Stimulated activated naive CD8-positive, alpha-beta T cell treated with anti-CD3 and anti-CD28 coated beads, Interleukin-15, Interleukin-2, amounts not matched to agents 100 U/mL and 50 U/mL, for 24 hours (primary cell): ENCODE results near the gene SAPCD2.
"Not testable (repeated sequence)": the region's sequence is repeated elsewhere in the genome, so short reads cannot be mapped to it uniquely, and the experiment has no call there.

Experiments
- ATAC-seq: fragments of 150-1000 bp; cut with Tn5 transposase; one replicate; pipeline ENCODE4 v1.10.0; 2021
- DNase-seq: peaks from one replicate; pipeline ENCODE4 v3.0.0; 2021

The SAPCD2 gene

DNA sequence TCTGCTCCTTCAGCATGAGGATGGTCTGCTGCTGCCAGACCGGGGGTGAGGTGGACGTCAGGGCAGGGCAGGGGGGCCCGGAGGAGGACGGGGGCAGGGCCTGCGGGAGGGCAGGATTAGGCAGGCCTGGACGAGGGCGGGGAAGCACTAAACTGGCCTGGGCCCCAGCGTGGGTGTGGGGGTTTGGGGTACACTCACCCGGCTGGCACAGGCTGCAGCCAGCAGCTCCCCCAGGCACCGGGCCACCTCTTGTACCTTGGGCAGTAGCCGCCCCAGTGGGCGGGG, 5.5 kb downstream of the SAPCD2 start:
- ATAC-seq (no peak), DNase-seq (no peak)

DNA sequence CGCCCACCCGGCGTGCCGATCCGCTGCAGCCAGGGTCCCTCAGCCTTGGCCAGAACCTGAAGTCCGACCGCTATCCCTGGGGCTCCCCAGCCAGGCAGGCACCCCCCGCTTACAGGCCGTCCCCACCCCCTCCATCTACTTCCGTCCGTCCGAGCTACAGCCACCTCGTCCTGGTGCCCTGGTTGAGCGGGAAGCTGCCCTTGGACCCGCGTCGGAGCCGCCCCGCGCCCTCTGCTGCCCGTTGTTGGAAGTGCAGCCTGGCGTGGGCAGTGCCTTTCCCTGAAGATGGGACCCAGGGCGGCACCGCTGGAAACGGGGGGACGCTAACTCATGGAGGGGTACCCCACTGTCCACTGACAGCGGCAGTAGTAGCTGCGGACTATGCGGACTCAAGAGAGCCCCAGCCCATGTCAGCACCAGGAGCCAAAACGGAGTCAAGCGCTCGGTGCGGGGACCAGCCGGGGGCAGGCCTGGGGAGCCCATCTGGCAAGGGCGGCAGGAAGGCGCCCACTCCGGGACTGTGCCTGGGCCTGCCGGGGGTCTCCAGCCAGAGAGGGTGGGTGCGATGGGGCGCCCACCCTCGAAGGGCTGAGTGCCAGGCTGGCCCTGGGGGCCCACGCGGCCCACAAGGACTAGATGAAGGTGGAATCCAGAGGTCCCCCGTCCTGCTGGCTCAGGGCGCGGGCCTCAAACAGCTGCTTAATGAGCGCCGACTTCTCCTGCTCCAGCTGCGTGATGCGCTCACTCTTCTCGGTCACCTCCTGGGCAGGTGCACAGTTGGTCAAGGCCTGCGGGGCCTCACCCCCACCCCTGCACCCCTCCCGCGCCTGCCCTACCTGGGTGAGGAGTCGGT, 6.1 kb downstream of the SAPCD2 start:
- DNase-seq = peak; percentile 82
- ATAC-seq = no peak

DNA sequence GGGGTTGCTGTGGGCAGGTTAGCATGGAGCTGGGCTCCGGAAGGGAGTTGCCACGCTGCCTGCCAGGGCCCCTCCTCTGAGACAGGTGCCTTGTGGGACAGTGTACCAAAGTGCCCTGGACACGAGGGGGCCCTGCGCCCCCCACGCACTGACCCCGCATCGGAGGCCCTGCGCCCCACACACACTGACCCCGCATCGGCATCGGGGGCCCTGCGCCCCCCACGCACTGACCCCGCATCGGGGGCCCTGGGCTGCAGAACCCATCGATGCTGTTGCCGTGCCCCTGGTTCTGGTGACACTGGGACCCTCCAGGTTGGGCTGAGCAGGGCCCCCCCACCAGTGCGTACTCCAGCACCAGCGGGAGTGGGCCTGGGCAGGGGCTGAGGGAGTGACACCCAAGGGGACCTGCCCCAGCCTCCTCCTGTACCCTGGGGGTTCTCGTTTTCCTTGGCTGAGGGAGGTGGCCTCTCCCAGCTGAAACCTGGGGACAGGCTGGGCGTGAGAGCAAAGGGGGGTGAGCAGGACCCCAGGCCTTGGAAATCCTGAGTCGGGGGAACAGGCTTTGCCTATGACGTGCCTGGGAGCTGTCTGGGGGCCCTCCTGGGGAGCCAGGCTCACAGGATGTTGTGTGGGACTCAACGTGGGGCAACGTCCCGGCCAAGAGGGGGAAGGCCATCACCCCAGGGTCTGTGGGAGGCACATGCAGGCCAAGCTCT, 6.9 kb downstream of the SAPCD2 start:
- no peak for DNase-seq
- no peak for ATAC-seq

DNA sequence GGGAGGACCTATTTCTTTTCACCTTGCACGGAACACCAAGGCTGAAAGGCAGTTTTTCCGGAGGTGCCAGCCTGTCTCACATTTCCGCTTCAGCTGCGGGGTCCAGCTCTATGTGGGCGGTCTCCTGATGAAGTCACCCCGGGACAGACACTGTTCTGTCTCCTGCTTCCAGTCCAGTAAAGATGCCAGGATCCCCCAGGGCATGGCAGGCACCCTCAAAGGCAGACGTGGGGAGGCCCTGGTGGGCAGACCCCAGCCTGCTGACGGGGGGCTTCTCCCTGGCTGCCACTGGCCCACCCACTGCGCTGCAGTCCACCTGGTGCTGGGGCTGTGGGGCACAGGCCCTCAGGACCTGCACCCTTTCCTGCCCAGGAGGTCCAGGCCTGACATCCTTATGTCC, 7.6 kb downstream of the SAPCD2 start:
- not testable (repeated sequence) for DNase-seq, ATAC-seq

DNA sequence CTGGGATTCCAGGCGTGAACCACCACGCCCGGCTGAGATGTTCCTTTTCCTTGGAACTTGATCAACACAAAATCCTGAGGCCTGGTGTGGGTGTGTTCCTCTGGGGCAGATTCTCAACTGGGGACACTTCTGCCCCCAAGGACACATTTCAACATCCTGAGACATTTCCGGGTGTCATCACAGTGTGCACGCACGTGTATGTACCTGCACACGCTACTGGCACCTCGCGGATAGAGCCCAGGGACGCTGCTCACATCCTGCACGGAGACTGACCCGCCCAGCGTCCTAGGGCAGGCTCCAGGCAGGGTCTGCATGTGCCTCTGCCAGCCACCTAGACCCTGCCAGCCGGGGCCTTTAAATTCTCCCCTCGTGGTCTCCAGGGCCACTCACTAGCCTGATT, 8.0 kb downstream of the SAPCD2 start:
- ATAC-seq = no peak
- no peak for DNase-seq

DNA sequence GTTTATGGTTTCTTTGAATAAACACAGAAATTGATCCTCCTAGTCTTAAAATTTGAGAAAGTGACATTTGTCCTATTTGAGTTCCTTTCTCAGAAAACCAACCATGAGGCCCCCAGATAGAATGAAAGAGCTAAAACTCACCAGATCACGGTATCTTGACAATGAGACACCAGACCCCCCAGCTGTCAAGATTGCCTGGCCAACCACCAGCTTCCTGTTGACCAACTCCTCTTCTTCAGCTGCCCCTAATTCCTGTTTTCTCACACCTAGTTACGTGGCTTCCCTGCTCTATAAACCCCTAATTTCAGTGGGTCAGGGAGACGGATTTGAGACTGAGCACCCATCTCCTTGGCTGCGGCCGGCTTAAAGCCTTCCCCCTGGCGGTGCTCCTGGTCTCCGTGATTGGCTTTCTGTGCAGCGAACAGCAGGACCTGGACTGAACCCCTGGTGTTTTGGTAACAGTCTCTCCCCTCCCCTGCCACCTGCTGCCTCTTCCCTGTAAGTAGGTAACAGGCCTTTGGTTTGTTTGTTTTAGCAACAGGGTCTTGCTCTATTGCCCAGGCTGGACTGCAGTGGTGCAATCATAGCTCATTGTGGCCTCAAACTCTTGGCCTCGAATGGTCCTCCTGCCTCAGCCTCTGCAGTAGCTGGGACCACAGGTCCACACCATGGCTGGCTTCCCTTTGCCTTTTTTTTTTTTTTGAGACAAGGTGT, 11.7 kb downstream of the SAPCD2 start:
- ATAC-seq = no peak
- no peak for DNase-seq

DNA sequence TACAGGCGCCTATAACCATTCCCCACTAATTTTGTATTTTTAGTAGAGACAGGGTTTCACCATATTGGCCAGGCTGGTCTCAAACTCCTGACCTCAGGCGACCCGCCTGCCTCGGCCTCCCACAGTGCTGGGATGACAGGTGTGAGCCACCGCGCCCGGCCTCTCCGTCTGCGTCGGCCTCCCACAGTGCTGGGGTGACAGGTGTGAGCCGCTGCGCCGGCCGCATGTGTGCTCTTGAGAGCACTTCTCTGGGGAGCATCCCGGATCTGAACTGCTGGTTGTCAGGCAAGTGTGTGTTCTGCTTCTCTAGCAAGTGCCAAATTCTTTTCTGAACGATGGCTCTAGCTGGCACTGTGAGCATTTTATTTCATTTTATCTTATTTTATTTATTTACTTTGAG, 12.8 kb downstream of the SAPCD2 start:
- no peak for DNase-seq
- no peak for ATAC-seq

DNA sequence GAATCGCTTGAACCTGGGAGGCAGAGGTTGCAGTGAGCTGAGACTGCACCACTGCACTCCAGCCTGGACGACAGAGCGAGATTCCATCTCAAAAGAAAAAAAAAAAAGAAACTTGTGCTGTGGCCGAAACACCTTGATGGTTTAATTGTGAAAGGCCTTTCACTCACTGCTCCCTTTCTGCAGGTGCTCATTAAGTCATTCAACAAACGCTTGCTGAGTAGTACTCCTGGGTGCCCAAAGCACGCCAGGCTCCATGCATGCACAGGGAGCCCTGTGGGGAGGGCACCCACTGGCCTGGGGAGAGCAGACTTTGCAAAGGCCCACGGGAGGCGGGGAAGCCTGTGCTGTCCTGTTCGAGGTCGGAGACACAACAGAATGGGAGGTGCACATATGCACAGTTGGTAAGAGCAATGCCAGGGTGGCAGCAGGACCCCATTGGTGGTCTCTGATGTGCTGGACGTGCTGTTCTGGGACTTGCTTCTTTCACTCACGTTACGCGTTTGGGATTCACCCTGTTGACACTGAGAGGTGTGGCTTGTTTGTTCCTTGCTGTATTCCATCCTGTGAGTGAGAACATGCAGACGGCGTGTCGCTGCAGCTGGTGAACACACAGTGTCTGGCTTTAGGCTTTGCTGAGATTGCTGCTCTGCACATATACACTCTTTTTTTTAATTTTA, 13.5 kb downstream of the SAPCD2 start:
- ATAC-seq (no peak), DNase-seq (no peak)

DNA sequence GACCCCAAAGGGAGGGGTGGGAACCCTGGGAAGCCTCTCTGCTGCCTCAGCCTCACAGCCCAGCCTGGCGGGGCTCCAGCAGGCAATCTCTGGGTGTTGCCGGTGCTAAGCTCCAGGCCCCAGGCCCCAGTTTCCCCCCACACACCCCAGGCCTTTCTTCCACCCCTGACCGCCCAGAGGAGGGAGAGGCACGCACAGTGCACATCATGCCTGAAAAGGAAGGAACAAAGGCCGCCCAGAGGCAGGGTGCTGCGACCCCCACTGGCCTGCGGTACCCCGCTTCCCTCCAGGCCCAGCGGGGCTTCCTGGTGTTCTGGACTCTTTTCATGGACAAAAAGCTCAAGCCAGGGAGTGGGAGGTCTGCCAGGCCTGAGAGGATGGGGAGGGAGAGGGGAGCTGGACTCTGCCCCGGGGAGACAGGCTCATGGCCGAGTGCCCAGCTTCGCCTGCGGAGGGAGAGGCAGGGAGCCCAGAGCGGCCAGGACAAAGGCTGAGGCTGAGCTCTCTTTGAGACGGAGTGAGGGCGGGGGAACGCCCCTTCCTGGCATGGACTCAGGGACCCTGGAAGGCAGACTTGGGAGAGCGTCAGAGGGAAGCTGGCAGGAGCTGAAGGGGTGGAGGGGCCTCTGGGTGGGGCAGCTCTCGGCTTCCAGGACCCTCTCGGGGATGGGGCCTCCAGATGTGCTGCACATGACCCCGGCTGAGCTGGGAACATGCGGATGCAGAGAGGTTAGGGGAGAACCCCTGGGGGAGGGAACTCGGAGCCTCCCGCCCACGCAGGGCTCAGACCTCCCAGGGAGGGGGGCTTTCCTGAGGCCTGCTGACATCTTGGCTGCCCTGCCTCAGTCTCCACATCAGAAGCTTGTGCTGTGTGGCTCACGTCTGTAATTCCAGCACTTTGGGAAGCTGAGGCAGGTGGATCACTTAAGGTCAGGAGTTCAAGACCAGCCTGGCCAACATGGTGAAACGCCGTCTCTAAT, 14.7 kb downstream of the SAPCD2 start:
- ATAC-seq (no peak), DNase-seq (no peak)

DNA sequence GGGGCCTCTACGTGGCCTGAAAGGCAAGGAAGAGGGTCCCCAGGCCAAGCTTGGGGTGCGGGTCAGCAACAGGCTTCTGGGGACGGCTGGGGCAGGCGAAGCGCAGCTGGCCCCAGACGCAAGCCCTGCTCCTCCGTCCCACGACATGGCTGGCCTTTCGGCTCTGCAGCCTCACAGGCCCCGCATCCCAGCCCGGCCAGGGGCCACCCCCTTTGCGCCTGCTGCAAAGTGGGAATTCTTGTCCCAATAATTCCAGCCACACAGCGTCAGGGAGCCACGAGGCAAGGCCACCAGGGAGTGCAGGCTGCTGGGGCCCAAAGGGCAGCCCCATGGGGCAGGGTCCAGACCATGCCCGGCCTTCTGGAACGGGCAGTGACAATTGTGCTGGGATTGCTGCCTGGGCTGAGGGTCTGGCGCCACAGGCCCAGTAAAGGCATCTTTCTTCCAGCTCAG, 15.4 kb downstream of the SAPCD2 start:
- no peak for ATAC-seq
- DNase-seq = no peak

DNA sequence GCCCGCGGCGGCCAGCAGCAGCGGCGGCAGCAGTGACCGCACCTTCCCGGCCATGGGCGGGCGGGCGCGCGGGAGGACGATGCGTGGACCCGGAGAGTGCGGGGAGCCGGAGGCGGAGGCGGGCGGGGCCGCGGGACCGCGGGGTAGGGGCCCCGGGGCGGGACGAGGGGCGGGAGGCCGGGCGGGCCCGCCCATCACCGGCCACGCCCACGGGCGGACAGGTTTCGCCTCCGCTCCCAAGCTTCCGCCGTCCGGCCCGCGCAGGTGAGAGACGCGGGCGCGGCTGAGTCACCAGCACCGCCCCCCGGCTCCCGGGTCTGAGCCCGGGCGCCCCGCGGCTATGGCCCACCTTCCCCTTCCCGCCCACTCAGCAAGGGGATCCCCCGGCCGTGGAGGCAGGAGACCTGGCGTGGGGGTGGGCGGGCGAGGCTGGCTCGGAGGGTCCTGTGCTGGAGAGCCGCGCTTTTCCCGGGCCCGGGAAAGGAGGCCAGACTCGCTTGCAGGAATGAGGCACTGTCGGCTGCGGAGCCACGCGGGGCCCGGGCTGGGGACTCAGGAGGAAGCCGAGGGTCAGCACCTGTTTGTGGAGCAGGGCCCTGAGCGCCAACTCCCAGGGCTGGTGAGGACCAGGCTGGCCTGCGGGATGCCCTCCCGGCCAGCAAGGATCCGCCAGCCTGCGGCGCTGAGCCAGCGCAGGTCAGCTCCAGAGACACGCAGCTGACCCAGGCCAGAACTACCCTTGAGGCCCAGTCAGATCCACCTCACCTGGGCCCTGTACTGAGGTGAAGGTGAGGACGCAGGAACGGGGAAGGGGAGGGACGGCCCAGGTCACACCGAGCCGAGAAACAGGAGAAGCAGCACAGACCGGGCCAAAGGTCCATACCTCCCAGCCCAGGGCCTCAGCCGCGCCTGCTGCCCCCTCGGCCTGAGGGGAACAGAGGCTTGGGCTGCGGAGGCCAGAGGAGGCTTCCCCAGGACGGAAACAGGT, 16.1 kb downstream of the SAPCD2 start, which contains the start of gene ENTPD2:
TSS of gene ENTPD2 (minus strand) at position 118 of the 988 bp plus-strand sequence. CDS start at position 54, 64 bp downstream.
- DNase-seq = peak; percentile 48

DNA sequence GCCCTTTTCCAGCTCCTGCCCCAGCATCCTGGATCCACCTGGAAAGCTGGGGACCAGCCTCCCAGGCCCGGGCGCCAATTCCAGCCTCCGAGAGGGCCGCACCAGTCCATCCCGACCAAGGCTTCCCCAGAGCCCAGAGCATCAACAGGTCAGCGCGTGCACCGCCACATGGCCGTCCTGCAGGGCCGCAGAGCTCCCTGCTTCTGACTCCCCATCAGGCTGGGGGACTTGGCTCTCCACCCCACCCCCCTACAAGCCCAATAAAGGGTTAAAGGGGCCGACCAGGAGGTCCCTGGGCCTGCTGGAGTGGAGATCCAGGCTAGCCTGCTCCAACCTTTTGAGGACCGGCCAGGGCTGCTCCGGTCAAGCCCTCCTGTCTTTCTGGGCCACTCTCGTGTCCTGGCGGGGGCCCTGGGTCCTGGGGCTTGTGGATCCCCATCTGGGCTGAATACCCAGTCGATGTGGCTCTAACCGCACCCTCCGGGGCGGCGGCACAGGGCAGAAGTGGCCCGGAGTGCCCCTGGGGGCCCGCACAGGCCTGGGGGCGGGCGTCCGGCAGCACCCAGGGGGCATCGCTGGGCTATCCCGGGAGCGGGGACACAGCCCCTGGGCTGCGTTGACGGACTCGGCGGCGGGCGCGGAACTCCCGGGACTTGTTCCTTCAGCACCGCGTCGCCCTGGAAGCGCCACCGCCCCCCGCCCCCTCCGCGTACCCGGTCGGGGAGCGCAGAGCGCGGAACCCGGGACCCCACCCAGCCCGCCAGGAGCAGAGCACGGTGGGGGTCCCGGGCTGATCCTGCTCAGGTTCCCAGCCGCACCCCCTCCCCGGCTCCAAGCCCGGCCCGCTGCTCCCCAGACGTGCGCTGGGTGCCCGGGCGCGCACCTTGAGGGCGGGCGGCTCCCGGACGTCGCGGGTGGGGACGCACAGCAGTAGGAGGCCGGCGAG, 17.1 kb downstream of the SAPCD2 start:
- ATAC-seq (no peak), DNase-seq (no peak)

More for the DNA sequence above, 16.1 kb downstream of the SAPCD2 start, which contains the start of gene ENTPD2:
- ATAC-seq = peak; percentile 9

DNA sequence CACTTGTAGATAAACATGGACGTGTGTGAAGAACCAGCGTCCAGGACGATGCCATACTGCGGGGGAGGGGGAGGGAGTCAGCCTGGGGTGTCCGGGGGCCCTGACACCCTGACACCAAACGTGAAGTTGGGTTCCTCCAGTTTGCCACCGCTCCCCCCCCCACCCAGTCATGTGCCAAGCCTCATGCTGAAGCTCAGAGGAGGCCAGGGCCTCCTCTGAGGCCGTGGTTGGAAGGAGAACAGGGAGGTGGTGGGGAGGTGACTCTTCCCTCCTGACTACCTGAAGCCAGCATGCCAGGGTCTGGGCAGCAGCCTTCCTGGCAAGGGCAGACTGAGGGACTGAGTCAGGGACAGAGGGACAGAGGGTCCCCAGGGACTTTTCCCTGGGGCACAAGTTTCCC, 18.1 kb downstream of the SAPCD2 start:
- DNase-seq (no peak), ATAC-seq (no peak)

DNA sequence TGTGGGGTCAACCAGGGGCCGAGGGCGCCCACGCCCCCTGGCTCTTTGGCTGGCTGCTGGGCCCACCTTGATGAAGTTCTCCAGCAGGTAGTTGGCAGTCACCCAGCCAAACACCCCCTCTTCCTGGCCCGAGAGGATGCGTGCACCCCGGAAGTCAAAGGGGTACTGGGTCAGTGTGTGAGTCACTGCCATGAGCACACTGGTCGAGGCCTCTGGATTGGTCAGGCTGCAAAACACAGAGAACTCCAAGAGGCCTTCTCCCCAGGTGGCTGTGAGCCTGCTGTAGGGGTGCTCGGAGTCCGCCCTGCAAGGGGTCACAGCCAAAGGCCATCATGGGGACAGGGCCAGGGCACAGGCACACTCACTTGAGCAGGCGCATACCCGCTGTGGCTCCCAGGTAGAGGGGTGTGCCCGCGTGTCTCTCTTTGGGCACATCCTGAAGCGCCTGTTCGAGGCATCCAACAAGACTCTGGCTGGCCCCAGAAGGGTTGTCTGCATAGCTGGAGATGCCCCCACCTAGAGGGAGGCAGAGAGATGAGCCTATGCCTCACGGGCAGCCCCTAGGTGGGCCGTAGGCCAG, 19.1 kb downstream of the SAPCD2 start:
- no peak for DNase-seq
- ATAC-seq = no peak

DNA sequence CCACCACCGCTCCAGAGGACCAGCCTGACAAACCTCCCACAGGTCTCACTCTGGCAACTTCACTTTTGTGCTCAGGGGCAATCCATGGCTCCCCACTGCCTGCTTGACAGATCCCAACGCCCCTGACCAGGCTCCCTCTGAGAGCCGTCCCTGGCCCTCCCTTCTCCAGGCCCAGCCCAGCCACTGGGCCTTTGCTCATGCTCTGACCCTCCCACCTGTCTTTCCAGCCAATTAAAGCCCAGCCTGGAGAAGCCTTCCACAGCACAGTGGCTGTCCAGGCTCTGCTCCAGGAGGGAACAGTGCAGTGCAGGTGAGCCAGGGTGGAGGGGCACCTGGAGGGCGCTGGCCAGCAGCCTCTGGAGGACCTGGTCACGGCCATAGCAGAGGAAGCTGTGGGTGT, 19.8 kb downstream of the SAPCD2 start:
- ATAC-seq = no peak
- DNase-seq = no peak

DNA sequence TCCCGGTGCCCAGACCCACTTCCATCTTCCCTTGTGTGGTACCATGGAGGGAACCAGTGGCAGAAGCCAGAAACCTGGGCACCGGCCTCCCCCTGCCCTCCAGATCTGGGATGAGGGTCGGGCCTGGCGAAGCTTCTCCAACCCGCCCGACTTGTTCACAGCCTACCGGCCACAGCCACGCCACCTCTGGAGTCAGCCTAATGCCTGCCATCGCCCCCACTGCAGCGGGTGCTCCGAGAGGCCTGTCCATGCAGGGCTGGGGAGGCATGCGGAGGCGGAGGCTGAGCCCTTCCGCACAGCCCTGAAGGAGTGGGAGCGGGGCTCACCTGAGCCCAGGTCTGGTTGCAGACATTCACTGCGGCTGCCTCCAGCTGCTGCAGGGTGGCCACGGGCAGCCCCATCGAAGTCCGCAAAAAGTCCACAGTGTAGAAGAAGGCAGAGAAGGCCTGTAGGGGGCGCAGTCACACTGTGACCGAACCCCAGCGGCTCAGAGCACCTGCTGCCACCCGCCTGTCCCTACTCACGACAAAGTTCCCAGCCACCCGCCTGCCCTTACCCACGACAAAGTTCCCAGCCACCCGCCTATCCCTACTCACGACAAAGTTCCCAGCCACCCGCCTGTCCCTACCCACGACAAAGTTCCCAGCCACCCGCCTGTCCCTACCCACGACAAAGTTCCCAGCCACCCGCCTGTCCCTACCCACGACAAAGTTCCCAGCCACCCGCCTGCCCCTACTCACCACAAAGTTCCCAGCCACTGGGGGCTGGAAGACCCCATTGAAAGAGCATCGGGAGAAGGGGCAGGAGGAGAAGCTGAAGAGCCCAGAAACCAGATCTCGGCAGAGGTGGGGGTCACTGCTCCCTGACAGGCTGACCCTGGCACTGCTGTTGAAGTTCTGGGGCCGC, 20.6 kb downstream of the SAPCD2 start:
- DNase-seq (peak; percentile 75), ATAC-seq (peak; percentile 41)
